Right atrium auricular region (tissue), 2 donors: Measurements from ENCODE around the gene KLF14. TPM values are rescaled to one million over a fixed set of nuclear protein-coding genes. Genes with fewer than 3 reads are reported as not detected.
A peak's percentile ranks its signal among the peaks of the same experiment; 100 is the strongest.

Experiments
- DNase-seq: peaks from one replicate; pipeline ENCODE4 v3.0.0-alpha.2; 2019; ENCODE audit warnings: low spot score
- H3K27ac ChIP-seq, 2 donors: fragments of 200-600 bp; sonication (generic); 1 replicate in 1 of 2; 2 replicates in 1 of 2; pipeline ENCODE4 v1.5.1; 2016 to 2019
- H3K27me3 ChIP-seq, 2 donors: fragments of 200-600 bp; sonication (generic); one replicate each; pipeline versions ENCODE4 v1.5.1 to v1.6.0; 2017 to 2019
- H3K36me3 ChIP-seq: fragments of 200-600 bp; sonication (generic); one replicate; pipeline ENCODE4 v1.5.1; 2016
- H3K4me1 ChIP-seq, 2 donors: fragments of 200-600 bp; sonication (generic); one replicate each; pipeline versions ENCODE4 v1.5.1 to v1.6.0; 2017 to 2019
- H3K4me3 ChIP-seq, 2 donors: fragments of 200-600 bp; sonication (generic); 1 replicate in 1 of 2; 2 replicates in 1 of 2; pipeline ENCODE4 v1.5.1; 2017 to 2019; ENCODE audit warnings: mild to moderate bottlenecking in 1 of 2, moderate library complexity in 1 of 2
- H3K9me3 ChIP-seq, 2 donors: fragments of 200-600 bp; sonication (generic); one replicate each; pipeline ENCODE4 v1.5.1; 2019
- total RNA-seq, 2 donors: library from RNA; depleted of rRNA; stranded (reverse); fragments of >200 nt; gene quantifications; one replicate each; pipeline ENCODE4 v1.1.0, GENCODE V29; 2016
- TF ChIP-seq, protein P1 (sequence below), 2 donors: fragments of 200-600 bp; sonication (generic); IDR thresholded peaks; one replicate each; pipeline ENCODE4 v1.5.1; 2019; ENCODE audit warnings: antibody characterized with exemption in 2 of 2

KLF14 gene
- total RNA-seq, 2 donors from 2014 or later = 0.35 TPM; not detected in 1

DNA sequence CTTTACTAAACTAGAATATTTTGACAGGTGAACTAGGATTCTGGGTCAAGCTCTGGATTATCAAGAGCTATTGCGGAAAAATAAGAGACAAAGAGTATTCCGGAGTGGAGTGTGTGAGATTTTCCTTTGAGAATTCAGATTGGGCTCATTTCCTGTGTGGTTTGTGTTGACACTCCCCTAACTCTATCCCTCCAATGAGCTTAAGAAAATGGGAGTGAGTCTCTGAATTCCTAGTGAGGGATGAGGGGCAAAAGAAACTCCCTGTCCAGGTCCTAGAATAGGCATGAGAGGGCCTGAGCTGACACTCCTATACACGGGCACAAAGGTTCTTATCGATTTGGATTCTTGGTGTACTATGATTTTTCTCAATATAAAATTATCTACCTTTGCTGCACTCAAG lies 10.2 kb downstream of the KLF14 start:
- TF ChIP-seq, protein P1, sequence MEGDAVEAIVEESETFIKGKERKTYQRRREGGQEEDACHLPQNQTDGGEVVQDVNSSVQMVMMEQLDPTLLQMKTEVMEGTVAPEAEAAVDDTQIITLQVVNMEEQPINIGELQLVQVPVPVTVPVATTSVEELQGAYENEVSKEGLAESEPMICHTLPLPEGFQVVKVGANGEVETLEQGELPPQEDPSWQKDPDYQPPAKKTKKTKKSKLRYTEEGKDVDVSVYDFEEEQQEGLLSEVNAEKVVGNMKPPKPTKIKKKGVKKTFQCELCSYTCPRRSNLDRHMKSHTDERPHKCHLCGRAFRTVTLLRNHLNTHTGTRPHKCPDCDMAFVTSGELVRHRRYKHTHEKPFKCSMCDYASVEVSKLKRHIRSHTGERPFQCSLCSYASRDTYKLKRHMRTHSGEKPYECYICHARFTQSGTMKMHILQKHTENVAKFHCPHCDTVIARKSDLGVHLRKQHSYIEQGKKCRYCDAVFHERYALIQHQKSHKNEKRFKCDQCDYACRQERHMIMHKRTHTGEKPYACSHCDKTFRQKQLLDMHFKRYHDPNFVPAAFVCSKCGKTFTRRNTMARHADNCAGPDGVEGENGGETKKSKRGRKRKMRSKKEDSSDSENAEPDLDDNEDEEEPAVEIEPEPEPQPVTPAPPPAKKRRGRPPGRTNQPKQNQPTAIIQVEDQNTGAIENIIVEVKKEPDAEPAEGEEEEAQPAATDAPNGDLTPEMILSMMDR (IDR thresholded peaks at IDR 0.05) = no peak
- Histone ChIP-seq H3K27ac (no peak overlapping the region), H3K4me1 (no peaks in the 10 kb centered on the region)

DNA sequence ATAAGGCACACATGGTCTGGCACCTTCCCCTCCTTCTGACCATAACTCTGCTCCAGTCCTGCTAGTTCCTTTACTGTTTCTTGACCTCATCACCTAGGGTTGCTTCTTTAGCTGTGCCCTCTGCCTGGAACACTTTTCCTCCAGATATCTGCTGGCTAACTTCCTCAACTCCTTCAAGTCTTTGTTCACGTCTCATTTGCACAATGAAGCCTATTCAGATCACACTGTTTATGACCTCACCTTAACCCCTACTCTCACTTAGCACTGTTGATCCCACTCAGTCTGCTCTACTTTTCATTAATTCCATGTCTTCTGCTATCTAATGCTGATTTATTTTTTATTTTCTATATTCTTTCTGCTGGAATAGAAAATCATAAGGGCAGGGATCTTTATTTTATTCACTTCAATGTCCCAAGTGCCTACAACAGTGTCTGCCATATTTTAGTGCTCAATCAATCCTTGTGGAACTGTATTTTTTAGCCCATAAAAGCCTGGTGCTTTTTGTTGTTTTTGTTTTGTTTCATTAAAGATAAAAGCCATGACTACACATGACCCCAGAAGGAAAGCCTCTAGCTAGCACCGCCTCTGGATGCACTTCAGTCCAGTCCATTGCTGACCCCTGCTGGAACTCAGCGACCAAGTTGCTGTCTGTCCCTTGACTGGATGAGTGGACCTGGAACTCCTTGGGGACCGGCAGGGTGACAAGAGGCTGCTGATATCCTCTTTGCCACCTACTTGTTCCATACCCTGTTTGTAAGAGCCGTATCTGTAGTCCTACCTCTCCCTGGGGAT lies 12.3 kb downstream of the KLF14 start:
- no peaks in the 10 kb centered on the region for H3K27me3 ChIP-seq
- no peak overlapping the region for H3K27ac ChIP-seq
- no peaks in the 10 kb centered on the region for H3K4me1 ChIP-seq
- TF ChIP-seq, protein P1 (IDR thresholded peaks at IDR 0.05) = peak; percentile 52 to 77
- DNase-seq = peak; percentile 81
- H3K36me3 ChIP-seq = no peaks in the 10 kb centered on the region
- no peak overlapping the region for H3K4me3 ChIP-seq
- no peaks in the 10 kb centered on the region for H3K9me3 ChIP-seq

More for the DNA sequence above, 10.2 kb downstream of the KLF14 start:
- Histone ChIP-seq H3K27me3 (no peaks in the 10 kb centered on the region), H3K4me3 (no peak overlapping the region), H3K36me3 (no peaks in the 10 kb centered on the region), H3K9me3 (no peaks in the 10 kb centered on the region)
- no peak for DNase-seq

DNA sequence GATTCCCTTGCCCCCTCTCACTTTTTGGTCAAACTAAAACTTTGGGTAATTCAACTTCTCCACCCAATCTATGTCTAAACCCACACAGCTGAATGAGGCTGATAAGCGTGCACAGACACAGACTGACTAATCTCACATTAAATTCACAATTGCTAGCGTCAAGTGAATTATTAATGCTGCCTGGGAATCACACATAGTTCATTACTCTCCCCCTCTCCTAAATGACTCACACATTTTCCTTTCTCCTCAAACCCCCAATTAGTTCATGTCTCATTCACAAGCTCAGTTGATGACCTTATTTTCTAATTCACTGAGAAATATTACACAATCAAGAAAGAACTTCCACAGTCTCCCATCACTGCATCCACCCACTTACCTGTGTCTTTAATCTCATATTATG lies 14.5 kb downstream of the KLF14 start:
- no peak overlapping the region for H3K4me3 ChIP-seq
- TF ChIP-seq, protein P1 (IDR thresholded peaks at IDR 0.05) = no peak
- no peak overlapping the region for H3K27ac ChIP-seq
- H3K36me3 ChIP-seq = no peaks in the 10 kb centered on the region
- H3K9me3 ChIP-seq = no peaks in the 10 kb centered on the region
- H3K27me3 ChIP-seq = no peaks in the 10 kb centered on the region
- no peaks in the 10 kb centered on the region for H3K4me1 ChIP-seq
- no peak for DNase-seq

DNA sequence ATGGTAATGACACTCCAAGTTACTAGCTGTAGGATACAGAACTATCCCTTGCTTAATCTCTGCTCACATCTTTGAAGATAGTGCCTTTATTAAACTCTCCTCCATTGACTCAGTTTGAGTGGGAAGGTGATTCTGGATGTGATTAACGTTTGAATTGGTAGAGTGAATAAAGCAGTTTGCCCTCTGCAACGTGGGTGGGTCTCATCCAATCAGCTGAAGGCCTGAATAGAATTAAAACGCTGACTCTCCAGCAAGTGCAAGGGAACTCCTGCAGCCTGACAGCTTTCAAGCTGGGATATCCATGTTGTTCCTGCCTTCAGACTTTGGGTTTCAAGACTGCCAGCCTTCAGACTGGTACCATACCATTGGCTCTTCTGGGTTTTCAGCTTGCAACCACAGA lies 21.6 kb downstream of the KLF14 start:
- Histone ChIP-seq H3K4me3 (no peak overlapping the region), H3K9me3 (no peaks in the 10 kb centered on the region), H3K36me3 (no peaks in the 10 kb centered on the region), H3K27me3 (no peaks in the 10 kb centered on the region), H3K4me1 (no peaks in the 10 kb centered on the region), H3K27ac (no peak overlapping the region)
- TF ChIP-seq, protein P1 (IDR thresholded peaks at IDR 0.05) = no peak
- DNase-seq = no peak

DNA sequence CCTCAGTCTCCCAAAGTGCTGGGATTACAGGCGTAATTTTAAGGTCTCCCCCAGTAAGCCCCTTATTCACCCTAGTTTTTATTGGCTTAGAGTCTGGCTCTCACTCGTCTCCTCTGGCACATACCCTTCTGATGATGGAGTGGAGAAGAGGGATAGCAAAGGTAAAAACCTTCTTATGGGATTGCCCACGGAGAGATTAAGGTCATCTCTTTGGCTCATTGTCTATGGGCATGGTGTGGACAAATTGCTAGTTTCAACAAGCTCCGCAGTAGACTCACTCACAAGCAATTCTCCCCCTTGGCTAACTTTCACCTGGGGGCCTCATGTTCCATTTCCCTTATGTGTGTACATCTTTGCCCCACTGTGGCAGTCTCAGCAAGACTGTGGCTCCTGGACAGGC lies 25.2 kb downstream of the KLF14 start:
- TF ChIP-seq, protein P1 (IDR thresholded peaks at IDR 0.05) = no peak

DNA sequence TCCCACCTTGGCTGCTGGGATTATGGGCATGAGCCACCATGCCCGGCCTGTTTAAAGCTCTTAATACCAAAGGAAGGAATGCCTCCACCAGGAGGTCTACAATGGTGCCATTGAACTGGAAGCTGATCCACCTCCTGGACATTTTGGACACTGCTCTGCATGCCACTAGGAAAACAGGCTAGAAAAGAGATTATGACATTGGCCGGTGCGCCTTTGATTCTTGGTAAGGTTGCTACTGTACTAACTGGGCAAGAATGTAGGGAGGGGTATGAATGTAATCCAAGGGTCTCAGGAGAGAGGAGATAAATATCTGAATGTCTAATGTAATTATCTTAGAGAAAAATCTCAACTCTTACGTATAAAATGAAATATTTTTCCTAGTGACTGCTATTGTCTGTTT lies 26.0 kb downstream of the KLF14 start:
- TF ChIP-seq, protein P1 (IDR thresholded peaks at IDR 0.05) = no peak
- DNase-seq = no peak

More for the DNA sequence above, 25.2 kb downstream of the KLF14 start:
- Histone ChIP-seq H3K9me3 (no peaks in the 10 kb centered on the region), H3K4me3 (no peak overlapping the region), H3K27ac (no peak overlapping the region), H3K36me3 (no peaks in the 10 kb centered on the region), H3K27me3 (no peaks in the 10 kb centered on the region), H3K4me1 (no peaks in the 10 kb centered on the region)
- DNase-seq = no peak

More for the DNA sequence above, 26.0 kb downstream of the KLF14 start:
- no peaks in the 10 kb centered on the region for H3K4me1 ChIP-seq
- H3K9me3 ChIP-seq = no peaks in the 10 kb centered on the region
- H3K36me3 ChIP-seq = no peaks in the 10 kb centered on the region
- H3K27ac ChIP-seq = no peak overlapping the region
- H3K27me3 ChIP-seq = no peaks in the 10 kb centered on the region
- H3K4me3 ChIP-seq = no peak overlapping the region
